HEK293 (cell line): ENCODE results near the gene PLCL1.

Experiments
- ZNF274 ChIP-seq, 2 experiments: fragments of 200-500 bp in 1 of 2; fragments of 450-650 bp in 1 of 2; sonication (Bioruptor generic) in 1 of 2; formaldehyde crosslinking in 1 of 2; IDR thresholded peaks; 2 replicates each; pipeline versions ENCODE4 v1.5.1 to v1.6.1; 2014 to 2016; ENCODE audit warnings: borderline replicate concordance in 1 of 2, inconsistent platforms in 1 of 2, low read length in 1 of 2, missing biosample characterization in 1 of 2, missing genetic modification characterization in 1 of 2
- TF ChIP-seq, protein P1 (sequence below): fragments of 450-650 bp; formaldehyde crosslinking; IDR thresholded peaks from 2 replicates; pipeline ENCODE4 v1.5.1; 2016; ENCODE audit warnings: missing biosample characterization, missing genetic modification characterization
- TF ChIP-seq, protein P2 (sequence below): fragments of 450-650 bp; formaldehyde crosslinking; IDR thresholded peaks from 2 replicates; pipeline ENCODE4 v1.5.1; 2016; ENCODE audit warnings: missing biosample characterization, missing genetic modification characterization, low read depth
- TF ChIP-seq, protein P3 (sequence below): fragments of 450-650 bp; formaldehyde crosslinking; IDR thresholded peaks from 2 replicates; pipeline ENCODE4 v1.5.1; 2016; ENCODE audit warnings: missing biosample characterization, missing genetic modification characterization

DNA sequence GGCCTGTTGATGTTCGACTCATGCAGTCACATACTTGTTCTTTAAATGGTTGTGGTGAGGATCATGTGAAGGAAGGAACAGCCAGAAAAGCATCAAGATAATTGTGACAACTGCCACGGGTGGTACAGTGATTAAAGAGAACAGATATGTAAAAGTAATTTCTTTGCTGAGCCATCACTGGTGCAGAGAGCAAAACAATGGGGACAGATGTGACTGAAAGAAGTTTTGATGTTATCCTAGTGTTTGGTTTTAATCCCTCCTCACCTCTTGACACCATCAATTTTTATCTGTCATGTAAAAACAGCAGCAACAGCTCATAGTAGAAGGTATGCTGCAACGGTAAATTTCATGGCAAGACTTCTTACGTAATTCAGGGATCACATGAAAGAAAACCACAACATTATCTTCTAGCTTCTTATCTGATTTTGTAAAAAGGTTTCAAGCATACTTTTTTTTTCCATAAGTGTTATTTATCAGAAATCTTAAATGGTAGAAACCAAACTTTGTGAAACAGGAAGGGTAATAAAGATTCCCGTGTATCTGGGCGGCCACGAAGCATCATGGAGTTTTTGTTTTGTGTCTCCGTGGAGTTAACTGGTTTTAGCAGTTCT, 65.2 kb downstream of the PLCL1 start:
- TF ChIP-seq, protein P1, sequence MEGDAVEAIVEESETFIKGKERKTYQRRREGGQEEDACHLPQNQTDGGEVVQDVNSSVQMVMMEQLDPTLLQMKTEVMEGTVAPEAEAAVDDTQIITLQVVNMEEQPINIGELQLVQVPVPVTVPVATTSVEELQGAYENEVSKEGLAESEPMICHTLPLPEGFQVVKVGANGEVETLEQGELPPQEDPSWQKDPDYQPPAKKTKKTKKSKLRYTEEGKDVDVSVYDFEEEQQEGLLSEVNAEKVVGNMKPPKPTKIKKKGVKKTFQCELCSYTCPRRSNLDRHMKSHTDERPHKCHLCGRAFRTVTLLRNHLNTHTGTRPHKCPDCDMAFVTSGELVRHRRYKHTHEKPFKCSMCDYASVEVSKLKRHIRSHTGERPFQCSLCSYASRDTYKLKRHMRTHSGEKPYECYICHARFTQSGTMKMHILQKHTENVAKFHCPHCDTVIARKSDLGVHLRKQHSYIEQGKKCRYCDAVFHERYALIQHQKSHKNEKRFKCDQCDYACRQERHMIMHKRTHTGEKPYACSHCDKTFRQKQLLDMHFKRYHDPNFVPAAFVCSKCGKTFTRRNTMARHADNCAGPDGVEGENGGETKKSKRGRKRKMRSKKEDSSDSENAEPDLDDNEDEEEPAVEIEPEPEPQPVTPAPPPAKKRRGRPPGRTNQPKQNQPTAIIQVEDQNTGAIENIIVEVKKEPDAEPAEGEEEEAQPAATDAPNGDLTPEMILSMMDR (tag by site-specific recombination): no peak
- TF ChIP-seq, protein P2, sequence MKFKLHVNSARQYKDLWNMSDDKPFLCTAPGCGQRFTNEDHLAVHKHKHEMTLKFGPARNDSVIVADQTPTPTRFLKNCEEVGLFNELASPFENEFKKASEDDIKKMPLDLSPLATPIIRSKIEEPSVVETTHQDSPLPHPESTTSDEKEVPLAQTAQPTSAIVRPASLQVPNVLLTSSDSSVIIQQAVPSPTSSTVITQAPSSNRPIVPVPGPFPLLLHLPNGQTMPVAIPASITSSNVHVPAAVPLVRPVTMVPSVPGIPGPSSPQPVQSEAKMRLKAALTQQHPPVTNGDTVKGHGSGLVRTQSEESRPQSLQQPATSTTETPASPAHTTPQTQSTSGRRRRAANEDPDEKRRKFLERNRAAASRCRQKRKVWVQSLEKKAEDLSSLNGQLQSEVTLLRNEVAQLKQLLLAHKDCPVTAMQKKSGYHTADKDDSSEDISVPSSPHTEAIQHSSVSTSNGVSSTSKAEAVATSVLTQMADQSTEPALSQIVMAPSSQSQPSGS (tag by site-specific recombination): 0 out of 2 replicates have a peak, but pooled peaks have one; percentile 5
- TF ChIP-seq ZNF274 (IDR thresholded peaks at IDR 0.05; ENCODE audit: low read length) (no peak), ZNF274 (tag by site-specific recombination; IDR thresholded peaks at IDR 0.05; ENCODE audit: borderline replicate concordance) (no peak)
- TF ChIP-seq, protein P3, sequence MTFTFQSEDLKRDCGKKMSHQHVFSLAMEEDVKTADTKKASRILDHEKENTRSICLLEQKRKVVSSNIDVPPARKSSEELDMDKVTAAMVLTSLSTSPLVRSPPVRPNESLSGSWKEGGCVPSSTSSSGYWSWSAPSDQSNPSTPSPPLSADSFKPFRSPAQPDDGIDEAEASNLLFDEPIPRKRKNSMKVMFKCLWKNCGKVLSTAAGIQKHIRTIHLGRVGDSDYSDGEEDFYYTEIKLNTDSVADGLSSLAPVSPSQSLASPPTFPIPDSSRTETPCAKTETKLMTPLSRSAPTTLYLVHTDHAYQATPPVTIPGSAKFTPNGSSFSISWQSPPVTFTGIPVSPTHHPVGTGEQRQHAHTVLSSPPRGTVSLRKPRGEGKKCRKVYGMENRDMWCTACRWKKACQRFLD (tag by site-specific recombination): no peak
